SU-DHL-6 (cell line): ENCODE data around the gene C6orf89.

Experiments used
- CTCF ChIP-seq: fragments of 200-600 bp; sonication (generic); IDR thresholded peaks from one replicate; pipeline ENCODE4 v1.5.1; 2017; ENCODE audit warnings: antibody characterized with exemption, mild to moderate bottlenecking, low read length, moderate library complexity; ENCODE audit not compliant: insufficient read depth, poor library complexity, severe bottlenecking
- EZH2phosphoT487 ChIP-seq: fragments of 200-600 bp; sonication (generic), shearing (Covaris generic); conservative IDR thresholded peaks from 2 replicates; pipeline ENCODE4 v1.6.1; 2018; ENCODE audit warnings: mild to moderate bottlenecking, antibody characterized with exemption, low read length, moderate library complexity, mixed read lengths

- no peak for TF ChIP-seq CTCF
- no peak for TF ChIP-seq EZH2phosphoT487
These were observed 37.8 kb upstream of the C6orf89 start for GRCh38 chr6:36847991-36848390.
